MCF 10A (cell line): ENCODE data around the gene RBBP5. TPM values are rescaled to one million over a fixed set of nuclear protein-coding genes. Genes with fewer than 3 reads are reported as not detected.
A peak's percentile ranks its signal among the peaks of the same experiment; 100 is the strongest.

Source experiments
- BruUV-seq: library from RNA; stranded (reverse); fragments of 400-500 nt; replicated peaks from 2 replicates; lab custom pipeline; 2021; lab: Mats Ljungman, UMichigan
- CTCF ChIA-PET: fragments of 300-600 bp; sonication (Branson Sonifier 250); formaldehyde crosslinking; extraction: SDS; loops from one replicate; lab custom pipeline; 2021; ENCODE audit warnings: antibody characterized with exemption, inconsistent platforms; lab: Yijun Ruan, JAX
- POLR2A ChIA-PET: fragments of 300-600, 350-650 bp; sonication (Branson Sonifier 250); formaldehyde crosslinking; extraction: SDS; loops from one replicate; lab custom pipeline; 2020; ENCODE audit warnings: antibody characterized with exemption, inconsistent platforms; lab: Yijun Ruan, JAX
- DNase-seq: peaks from one replicate; pipeline ENCODE4 v3.0.0-alpha.2; 2018; ENCODE audit not compliant: unreplicated experiment
- H3K27ac Mint-ChIP-seq: one replicate; pipeline ENCODE4 v1.8.0; 2022; ENCODE audit warnings: mild to moderate bottlenecking, low read depth, mixed read lengths; ENCODE audit not compliant: unreplicated experiment
- H3K27me3 Mint-ChIP-seq: one replicate; pipeline ENCODE4 v1.8.0; 2022; ENCODE audit warnings: mixed read lengths; ENCODE audit not compliant: insufficient read depth, unreplicated experiment
- H3K36me3 Mint-ChIP-seq: one replicate; pipeline ENCODE4 v1.8.0; 2022; ENCODE audit warnings: mild to moderate bottlenecking, moderate library complexity, mixed read lengths; ENCODE audit not compliant: insufficient read depth, unreplicated experiment
- H3K4me1 Mint-ChIP-seq: one replicate; pipeline ENCODE4 v1.8.0; 2022; ENCODE audit warnings: mixed read lengths; ENCODE audit not compliant: insufficient read depth, unreplicated experiment
- H3K4me3 Mint-ChIP-seq: one replicate; pipeline ENCODE4 v1.8.0; 2022; ENCODE audit warnings: mild to moderate bottlenecking, moderate library complexity, mixed read lengths; ENCODE audit not compliant: unreplicated experiment
- H3K9me3 Mint-ChIP-seq: one replicate; pipeline ENCODE4 v1.8.0; 2022; ENCODE audit warnings: mixed read lengths; ENCODE audit not compliant: unreplicated experiment
- intact Hi-C: fragments of 100-400 bp; cut with micrococcal nuclease; formaldehyde crosslinking; loops from 2 replicates; pipeline ENCODE4 v1.14.1; 2022
- total RNA-seq: library from RNA; stranded (reverse); gene quantifications from 2 replicates; pipeline ENCODE4 v1.2.3, GENCODE V29; 2022
- TF ChIP-seq, protein P1 (sequence below): fragments of 200-600 bp; IDR thresholded peaks from one replicate; pipeline ENCODE4 v1.8.0; 2022; ENCODE audit warnings: antibody characterized with exemption, mild to moderate bottlenecking; ENCODE audit not compliant: unreplicated experiment

Gene RBBP5
- total RNA-seq, 1 experiment from 2014 or later: 24.8 TPM

DNA sequence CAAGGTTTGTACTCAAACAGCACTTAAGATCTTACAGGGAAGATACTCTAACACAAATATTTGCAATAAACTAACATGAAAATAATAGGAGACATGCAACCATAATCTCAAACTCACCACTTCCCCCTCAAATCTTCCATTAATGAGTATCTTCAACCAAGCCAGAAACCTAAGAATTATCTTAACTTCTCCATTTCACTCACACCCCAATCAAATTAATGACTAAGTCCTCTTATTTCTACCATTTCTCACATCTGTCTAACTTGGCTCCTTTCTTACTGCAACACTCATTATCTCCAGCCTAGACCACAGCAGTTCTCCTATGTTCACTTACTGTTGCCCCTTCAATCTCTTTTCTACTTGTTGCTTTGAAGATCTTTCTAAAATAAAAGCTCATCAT, 10.4 kb downstream of the RBBP5 start:
- Mint-ChIP-seq H3K36me3 (peaks cover 62% of the 10 kb centered on the region), H3K9me3 (no peaks in the 10 kb centered on the region), H3K27me3 (no peaks in the 10 kb centered on the region), H3K27ac (no peak overlapping the region), H3K4me3 (no peak overlapping the region), H3K4me1 (no peaks in the 10 kb centered on the region)
- ChIA-PET POLR2A (interaction anchor here (1.0 to 6.7 kb wide), 3 partner anchors 8 to 12 kb away, joined by 3 to 71 read pairs (median 4); partner anchors contain the start of gene RBBP5), CTCF (interaction anchor here (0.6 to 2.1 kb wide), 7 partner anchors 10 to 1103 kb away, joined by 3 to 10 read pairs (median 3); partner anchors contain the start of gene RBBP5)
- no peak for DNase-seq
- BruUV-seq: no TSS peak
- intact Hi-C loops: no loop called here
- TF ChIP-seq, protein P1, sequence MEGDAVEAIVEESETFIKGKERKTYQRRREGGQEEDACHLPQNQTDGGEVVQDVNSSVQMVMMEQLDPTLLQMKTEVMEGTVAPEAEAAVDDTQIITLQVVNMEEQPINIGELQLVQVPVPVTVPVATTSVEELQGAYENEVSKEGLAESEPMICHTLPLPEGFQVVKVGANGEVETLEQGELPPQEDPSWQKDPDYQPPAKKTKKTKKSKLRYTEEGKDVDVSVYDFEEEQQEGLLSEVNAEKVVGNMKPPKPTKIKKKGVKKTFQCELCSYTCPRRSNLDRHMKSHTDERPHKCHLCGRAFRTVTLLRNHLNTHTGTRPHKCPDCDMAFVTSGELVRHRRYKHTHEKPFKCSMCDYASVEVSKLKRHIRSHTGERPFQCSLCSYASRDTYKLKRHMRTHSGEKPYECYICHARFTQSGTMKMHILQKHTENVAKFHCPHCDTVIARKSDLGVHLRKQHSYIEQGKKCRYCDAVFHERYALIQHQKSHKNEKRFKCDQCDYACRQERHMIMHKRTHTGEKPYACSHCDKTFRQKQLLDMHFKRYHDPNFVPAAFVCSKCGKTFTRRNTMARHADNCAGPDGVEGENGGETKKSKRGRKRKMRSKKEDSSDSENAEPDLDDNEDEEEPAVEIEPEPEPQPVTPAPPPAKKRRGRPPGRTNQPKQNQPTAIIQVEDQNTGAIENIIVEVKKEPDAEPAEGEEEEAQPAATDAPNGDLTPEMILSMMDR: no peak

DNA sequence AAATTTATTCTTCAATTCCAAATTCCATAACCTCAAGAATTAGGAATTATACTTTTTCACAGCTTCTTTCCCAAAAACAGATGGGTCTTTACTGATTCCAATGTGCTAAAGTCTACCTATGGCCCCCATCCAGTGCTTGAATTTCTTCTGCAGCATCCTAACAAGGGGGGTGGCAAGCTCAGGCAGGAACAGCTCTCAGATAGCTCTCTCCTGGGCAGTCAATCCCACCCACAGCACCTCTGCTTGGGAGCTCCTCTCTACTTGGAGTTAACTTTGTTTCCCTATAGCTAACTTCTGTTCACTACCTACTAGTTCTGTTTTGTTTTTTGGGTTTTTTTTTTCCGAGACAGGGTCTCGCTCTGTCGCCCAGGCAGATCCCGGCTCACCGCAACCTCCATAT, 12.1 kb downstream of the RBBP5 start:
- TF ChIP-seq, protein P1: no peak
- Mint-ChIP-seq H3K36me3 (peaks cover 71% of the 10 kb centered on the region), H3K4me3 (no peak overlapping the region), H3K27me3 (no peaks in the 10 kb centered on the region), H3K27ac (no peak overlapping the region), H3K9me3 (no peaks in the 10 kb centered on the region), H3K4me1 (no peaks in the 10 kb centered on the region)
- no TSS peak for BruUV-seq
- no peak for DNase-seq
- intact Hi-C loops: no loop called here
- POLR2A ChIA-PET: interaction anchor here (1.3 to 6.7 kb wide), 2 partner anchors 12 to 31 kb away, joined by 4 to 71 read pairs; partner anchors contain the start of gene RBBP5
- CTCF ChIA-PET: interaction anchor here (0.6 to 3.4 kb wide), 16 partner anchors 9 to 222 kb away, joined by 3 to 21 read pairs (median 5); partner anchors contain the start of gene RBBP5

DNA sequence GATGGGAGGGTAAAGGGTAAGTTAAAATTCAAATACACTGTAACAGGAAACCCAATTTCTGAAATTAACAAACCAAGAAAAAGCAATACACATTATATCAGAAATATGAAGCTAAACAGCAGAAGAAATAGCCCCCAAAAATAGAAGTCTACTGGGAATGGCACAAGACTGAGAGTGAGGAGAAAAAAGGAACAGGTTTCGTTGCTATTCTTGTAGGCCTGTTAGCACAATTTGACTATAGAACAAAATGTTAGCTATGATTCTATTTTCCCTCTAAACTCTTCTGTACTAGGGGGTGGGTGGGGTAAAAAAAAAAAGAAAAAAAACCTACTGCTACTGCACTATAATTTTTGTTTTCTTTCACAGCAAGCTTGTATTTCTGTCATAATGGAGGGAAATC, 12.5 kb downstream of the RBBP5 start:
- H3K27ac Mint-ChIP-seq: peak overlapping the region; percentile 7
- CTCF ChIA-PET: interaction anchor here (0.6 to 3.4 kb wide), 19 partner anchors 9 to 1165 kb away, joined by 3 to 21 read pairs (median 5); partner anchors contain the start of gene RBBP5
- H3K27me3 Mint-ChIP-seq: no peaks in the 10 kb centered on the region
- H3K36me3 Mint-ChIP-seq: peaks cover 71% of the 10 kb centered on the region
- intact Hi-C loops: no loop called here
- no TSS peak for BruUV-seq
- no peaks in the 10 kb centered on the region for H3K9me3 Mint-ChIP-seq
- DNase-seq: no peak
- POLR2A ChIA-PET: interaction anchor here (0.7 to 6.7 kb wide), 4 partner anchors 10 to 133 kb away, joined by 3 to 71 read pairs (median 4); partner anchors contain the start of gene RBBP5
- H3K4me3 Mint-ChIP-seq: no peak overlapping the region
- TF ChIP-seq, protein P1: no peak
- no peaks in the 10 kb centered on the region for H3K4me1 Mint-ChIP-seq

DNA sequence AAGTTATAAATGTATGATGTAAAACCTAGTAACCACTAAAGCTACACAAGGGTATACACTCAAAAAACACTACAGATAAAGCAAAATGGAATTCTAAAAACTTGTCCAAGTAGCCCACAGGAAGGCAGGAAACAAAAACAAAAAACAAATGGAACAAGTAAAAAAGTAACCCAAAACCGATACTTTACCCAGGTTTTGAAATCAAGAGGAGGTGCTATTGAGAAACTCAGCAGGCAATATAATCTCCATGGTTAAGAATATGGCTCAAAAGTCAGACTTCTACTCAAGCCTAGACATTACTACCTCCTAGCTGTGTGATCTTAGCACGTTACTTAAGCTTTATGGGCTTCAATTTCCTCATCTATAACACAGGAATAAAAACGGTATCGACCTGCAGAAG, 13.3 kb downstream of the RBBP5 start:
- Mint-ChIP-seq H3K4me3 (no peak overlapping the region), H3K27ac (peak overlapping the region; percentile 7), H3K4me1 (no peaks in the 10 kb centered on the region), H3K36me3 (peaks cover 71% of the 10 kb centered on the region), H3K9me3 (no peaks in the 10 kb centered on the region), H3K27me3 (no peaks in the 10 kb centered on the region)
- no peak for DNase-seq
- ChIA-PET CTCF (interaction anchor here (0.6 to 3.4 kb wide), 11 partner anchors 9 to 165 kb away, joined by 3 to 21 read pairs (median 6); no protein-coding TSS in a partner anchor), POLR2A (interaction anchor here (0.7 to 6.7 kb wide), 4 partner anchors 9 to 134 kb away, joined by 3 to 71 read pairs (median 4); partner anchors contain the start of gene RBBP5)
- intact Hi-C loops: no loop called here
- BruUV-seq: no TSS peak
- TF ChIP-seq, protein P1: no peak
